SK-N-MC (cell line): ENCODE data around the gene FBRSL1.
"Not testable (repeated sequence)": the region's sequence is repeated elsewhere in the genome, so short reads cannot be mapped to it uniquely, and the experiment has no call there.

Experiments used
- DNase-seq: peaks from one replicate; pipeline ENCODE4 v3.0.0-alpha.2; 2011; ENCODE audit warnings: low read depth, low spot score
- H3K27ac ChIP-seq: fragments of 200-600 bp; sonication (generic); 2 replicates; pipeline ENCODE4 v1.5.1; 2016; ENCODE audit warnings: mixed run types
- H3K36me3 ChIP-seq: fragments of 200-600 bp; sonication (generic); 2 replicates; pipeline ENCODE4 v1.6.1; 2017; ENCODE audit warnings: antibody characterized with exemption, low read length, mixed read lengths; ENCODE audit not compliant: insufficient read depth
- H3K4me3 ChIP-seq: fragments of 200-600 bp; sonication (generic); 2 replicates; pipeline ENCODE4 v1.5.1; 2016
- H3K9ac ChIP-seq: fragments of 200-600 bp; sonication (generic); 2 replicates; pipeline ENCODE4 v1.8.0; 2017; ENCODE audit warnings: mixed run types, mixed read lengths; ENCODE audit not compliant: insufficient read length
- H3K9me3 ChIP-seq: fragments of 200-600 bp; sonication (generic); 2 replicates; pipeline ENCODE4 v1.6.1; 2017; ENCODE audit warnings: low read depth, mild to moderate bottlenecking, antibody characterized with exemption, low read length, moderate library complexity, mixed read lengths
- EZH2 ChIP-seq: fragments of 200-600 bp; sonication (generic); IDR thresholded peaks from one replicate; pipeline ENCODE4 v1.6.1; 2017; ENCODE audit warnings: antibody characterized with exemption
- FOXP2 ChIP-seq: optimal IDR thresholded peaks from 2 replicates; pipeline ENCODE3; 2011; ENCODE audit warnings: mild to moderate bottlenecking, moderate library complexity; ENCODE audit not compliant: insufficient read depth; ENCODE audit errors: extremely low read length, control extremely low read depth
- POLR2AphosphoS5 ChIP-seq: IDR thresholded peaks from 2 replicates; pipeline ENCODE4 v1.6.1; 2012; ENCODE audit warnings: mild to moderate bottlenecking, low read depth, low read length, borderline replicate concordance

FBRSL1 gene

DNA sequence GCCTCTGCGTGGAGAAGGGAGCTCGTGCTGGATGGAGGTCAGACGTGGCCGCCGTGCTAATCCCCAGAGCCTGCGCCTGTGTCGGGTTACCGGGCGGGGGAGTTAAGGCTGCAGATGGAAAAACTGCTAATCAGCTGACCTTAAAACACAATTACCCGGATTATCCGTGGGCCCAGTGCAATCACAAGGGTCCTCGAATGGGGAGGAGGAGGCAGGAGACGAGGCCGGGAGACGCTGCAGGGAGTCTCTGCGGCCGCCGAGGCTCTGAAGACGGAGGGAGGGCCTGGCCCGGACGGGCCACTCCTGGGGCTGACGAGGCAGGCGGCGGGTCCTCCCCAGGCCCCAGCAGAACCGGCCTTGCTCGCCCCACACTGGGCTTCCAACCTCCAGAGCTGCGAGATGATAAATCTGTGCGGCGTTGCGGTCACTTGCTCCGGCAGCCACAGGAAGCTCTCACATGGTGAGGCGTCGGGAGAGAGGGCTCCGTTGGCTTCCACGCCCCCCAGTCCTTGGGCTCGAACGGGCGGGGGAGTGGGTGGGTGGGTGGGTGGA is 32.9 kb upstream of the FBRSL1 start:
- no peak for DNase-seq
- Histone ChIP-seq H3K9me3 (no peaks in the 10 kb centered on the region), H3K9ac (no peak overlapping the region), H3K36me3 (no peaks in the 10 kb centered on the region), H3K27ac (no peak overlapping the region), H3K4me3 (no peak overlapping the region)
- TF ChIP-seq EZH2: no peak
- no peak for TF ChIP-seq POLR2AphosphoS5
- TF ChIP-seq FOXP2: no peak

DNA sequence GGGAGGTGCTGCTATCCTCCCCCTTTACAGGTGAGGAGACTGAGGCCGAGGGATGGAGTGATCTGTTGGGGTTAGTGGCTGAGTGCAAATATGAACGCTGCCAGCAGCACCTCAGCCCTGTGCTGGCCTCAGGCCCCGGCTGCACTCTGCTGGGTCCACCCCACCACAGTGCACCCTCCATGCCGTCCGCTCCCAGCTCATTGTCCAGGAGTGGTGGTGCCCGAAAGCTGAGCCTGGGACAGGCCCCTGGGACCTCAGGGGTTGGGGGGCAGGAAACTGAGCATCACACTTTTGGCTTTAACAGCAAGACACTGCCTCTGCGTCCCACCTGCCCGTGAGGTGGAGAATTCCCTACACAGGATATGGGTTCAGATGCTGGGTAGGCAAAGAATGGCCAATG is 31.5 kb upstream of the FBRSL1 start:
- H3K9me3 ChIP-seq: no peaks in the 10 kb centered on the region
- TF ChIP-seq EZH2: no peak
- no peak for TF ChIP-seq POLR2AphosphoS5
- no peak for TF ChIP-seq FOXP2
- H3K27ac ChIP-seq: no peak overlapping the region
- H3K4me3 ChIP-seq: no peak overlapping the region
- no peaks in the 10 kb centered on the region for H3K36me3 ChIP-seq
- no peak for DNase-seq
- no peak overlapping the region for H3K9ac ChIP-seq

DNA sequence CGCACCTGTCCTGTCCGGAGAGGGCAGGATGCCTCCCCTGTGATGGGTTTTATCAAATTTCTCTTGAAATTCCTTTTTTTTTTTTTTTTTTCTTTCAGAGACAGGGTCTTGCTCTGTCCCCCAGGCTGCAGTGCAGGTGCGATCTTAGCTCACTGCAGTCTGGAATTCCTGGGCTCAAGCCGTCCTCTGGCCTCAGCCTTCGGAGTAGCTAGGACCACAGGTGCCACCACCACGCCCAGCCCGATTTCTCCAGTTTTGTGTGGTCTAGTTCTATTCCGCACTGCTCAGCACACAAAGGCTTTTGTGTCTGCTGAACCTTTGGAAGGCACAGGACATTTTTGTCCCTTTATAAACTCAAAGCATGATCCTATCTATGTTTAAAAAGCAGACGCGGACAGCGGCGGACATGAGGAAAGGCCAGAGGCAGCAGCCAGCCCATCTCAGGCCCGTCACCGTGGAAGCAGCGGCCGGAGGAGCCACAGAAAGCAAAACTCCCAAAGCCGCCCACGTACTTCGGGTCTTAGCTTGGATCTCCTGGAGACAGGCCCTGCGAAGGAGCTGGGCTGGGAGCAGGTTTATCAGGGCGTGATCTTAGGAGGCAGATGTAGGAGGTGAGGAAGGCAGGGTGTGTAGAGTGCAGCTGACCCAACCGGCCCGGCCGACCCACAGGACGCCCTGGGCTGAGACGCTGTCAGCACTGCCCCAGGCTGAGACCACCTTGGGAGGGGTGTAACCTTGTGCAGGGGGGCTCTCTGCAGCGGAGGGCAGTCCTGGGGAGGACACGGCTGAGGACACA is 30.9 kb upstream of the FBRSL1 start:
- TF ChIP-seq EZH2 (no peak), FOXP2 (no peak), POLR2AphosphoS5 (no peak)
- Histone ChIP-seq H3K36me3 (no peaks in the 10 kb centered on the region), H3K9me3 (no peaks in the 10 kb centered on the region), H3K9ac (no peak overlapping the region), H3K27ac (no peak overlapping the region), H3K4me3 (no peak overlapping the region)
- no peak for DNase-seq

DNA sequence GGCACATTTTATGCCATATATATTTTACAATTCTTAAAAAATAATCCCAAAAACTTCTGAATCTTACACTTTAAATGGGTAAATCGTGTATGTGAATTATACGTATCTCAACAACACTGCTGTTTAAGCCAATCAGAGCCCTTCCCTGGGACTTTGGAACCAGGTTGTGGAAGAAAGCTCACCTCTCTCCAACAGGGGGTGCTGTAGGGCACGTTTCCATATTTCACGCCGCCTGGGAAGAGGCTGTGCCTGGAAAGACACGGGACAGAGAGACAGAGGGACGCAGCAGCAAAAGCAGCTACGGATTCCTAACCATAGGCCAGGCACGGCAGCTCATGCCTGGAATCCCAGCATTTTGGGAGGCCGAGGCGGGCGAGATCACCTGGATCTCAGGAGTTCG is 29.4 kb upstream of the FBRSL1 start:
- H3K9ac ChIP-seq: no peak overlapping the region
- no peak for DNase-seq
- H3K36me3 ChIP-seq: no peaks in the 10 kb centered on the region
- no peak overlapping the region for H3K4me3 ChIP-seq
- H3K9me3 ChIP-seq: no peaks in the 10 kb centered on the region
- H3K27ac ChIP-seq: no peak overlapping the region
- TF ChIP-seq POLR2AphosphoS5 (no peak), EZH2 (no peak), FOXP2 (no peak)

DNA sequence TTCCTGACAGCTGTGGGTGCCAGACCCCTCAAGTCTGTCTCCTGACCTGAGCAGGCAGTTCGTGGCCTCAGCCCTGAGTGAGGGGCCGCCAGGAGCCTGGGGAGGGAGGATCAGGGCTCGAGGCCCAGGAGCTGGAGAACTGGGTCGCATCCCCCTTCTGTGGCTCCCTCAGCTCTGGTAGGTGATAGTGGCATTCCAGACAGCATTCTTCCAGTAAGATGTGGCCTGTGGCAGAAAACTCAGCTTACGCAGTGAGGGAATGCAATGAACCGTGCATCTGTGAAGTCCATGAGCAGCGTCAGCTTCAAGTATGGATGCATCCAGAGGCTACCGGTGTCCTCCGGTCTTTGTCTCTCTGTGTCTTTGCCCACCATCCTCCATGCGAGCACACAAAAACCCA is 28.4 kb upstream of the FBRSL1 start:
- TF ChIP-seq FOXP2 (no peak), EZH2 (no peak), POLR2AphosphoS5 (no peak)
- no peak for DNase-seq
- no peak overlapping the region for H3K4me3 ChIP-seq
- H3K9ac ChIP-seq: no peak overlapping the region
- no peaks in the 10 kb centered on the region for H3K9me3 ChIP-seq
- no peak overlapping the region for H3K27ac ChIP-seq
- no peaks in the 10 kb centered on the region for H3K36me3 ChIP-seq

DNA sequence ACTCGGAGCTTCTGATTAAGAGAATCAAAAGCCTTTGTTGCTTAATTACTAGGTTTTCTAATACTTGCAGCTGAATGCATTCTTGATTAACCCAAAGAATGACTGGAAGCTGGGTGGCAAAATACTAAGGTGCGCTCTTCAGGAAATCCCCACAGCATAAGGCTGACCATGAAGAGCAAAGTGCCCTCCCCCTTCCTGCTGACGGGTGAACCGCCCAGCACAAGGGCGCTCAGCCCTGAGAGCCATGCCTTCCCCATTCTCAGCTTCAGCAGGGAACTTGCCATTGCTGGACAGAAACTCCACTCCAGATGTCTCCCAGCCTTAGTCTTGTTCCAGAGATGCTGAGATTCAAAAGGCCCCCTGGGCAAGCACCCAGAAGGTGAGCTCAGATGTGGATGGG is 27.2 kb upstream of the FBRSL1 start:
- DNase-seq: no peak
- TF ChIP-seq FOXP2 (no peak), EZH2 (no peak), POLR2AphosphoS5 (no peak)
- no peak overlapping the region for H3K9ac ChIP-seq
- no peaks in the 10 kb centered on the region for H3K36me3 ChIP-seq
- no peaks in the 10 kb centered on the region for H3K9me3 ChIP-seq
- H3K27ac ChIP-seq: no peak overlapping the region
- no peak overlapping the region for H3K4me3 ChIP-seq

DNA sequence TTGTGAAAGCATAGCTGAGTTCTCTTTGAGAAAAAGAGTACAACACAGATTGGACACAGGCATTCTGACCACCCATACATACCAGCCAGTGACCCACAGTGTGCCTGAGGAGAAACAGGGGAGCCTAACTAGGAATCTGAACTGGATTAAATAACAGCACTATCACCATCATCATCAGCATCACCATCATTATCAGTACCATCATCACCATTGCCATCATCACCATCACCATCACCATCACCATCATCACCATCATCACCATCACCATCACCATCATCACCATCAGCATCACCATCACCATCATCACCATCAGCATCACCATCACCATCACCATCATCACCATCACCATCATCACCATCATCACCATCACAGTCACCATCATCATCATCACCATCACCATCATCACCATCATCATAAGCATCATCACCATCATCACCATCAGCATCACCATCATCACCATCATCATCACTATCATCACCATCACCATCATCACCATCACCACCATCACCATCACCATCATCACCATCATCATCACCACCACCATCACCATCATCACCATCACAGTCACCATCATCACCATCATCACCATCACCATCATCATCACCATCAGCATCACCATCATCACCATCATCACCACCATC is 26.5 kb upstream of the FBRSL1 start:
- H3K4me3 ChIP-seq, H3K9ac ChIP-seq, DNase-seq, H3K36me3 ChIP-seq, H3K27ac ChIP-seq, H3K9me3 ChIP-seq: not testable (repeated sequence)

DNA sequence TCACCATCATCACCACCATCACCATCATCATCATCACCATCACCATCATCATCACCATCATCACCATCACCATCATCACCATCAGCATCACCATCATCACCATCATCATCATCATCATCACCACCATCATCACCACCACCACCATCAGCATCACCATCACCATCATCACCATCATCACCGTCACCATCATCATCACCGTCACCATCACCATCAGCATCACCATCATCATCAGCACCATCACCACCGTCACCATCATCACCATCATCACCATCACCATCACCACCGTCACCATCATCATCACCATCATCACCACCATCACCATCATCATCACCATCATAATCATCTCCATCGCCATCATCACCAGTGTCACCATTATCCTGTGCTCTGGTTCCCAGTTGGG is 25.6 kb upstream of the FBRSL1 start:
- DNase-seq, H3K9ac ChIP-seq, H3K36me3 ChIP-seq: not testable (repeated sequence)

DNA sequence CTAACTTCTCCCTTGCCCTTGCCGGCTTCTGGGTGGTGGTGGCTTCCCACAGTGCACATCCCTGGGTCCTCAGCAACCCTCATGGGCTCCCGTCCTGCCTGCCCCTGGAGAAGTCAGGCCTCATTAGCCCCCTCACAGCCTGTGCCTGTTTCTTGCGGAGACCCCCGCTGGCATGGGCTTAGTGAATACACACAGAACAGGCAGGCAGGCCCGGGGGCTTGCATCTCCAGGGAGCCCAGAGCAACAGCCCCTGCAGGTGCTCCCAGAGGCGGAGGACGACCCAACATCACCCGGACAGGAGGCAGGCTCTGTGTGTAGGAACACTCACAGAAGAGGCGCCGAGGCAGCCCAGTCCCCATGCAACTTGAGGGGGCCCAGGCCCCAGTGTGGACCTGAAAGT is 25.1 kb upstream of the FBRSL1 start:
- Histone ChIP-seq H3K4me3 (no peak overlapping the region), H3K9me3 (no peaks in the 10 kb centered on the region), H3K36me3 (no peaks in the 10 kb centered on the region), H3K9ac (no peak overlapping the region), H3K27ac (no peak overlapping the region)
- TF ChIP-seq FOXP2 (no peak), POLR2AphosphoS5 (no peak), EZH2 (no peak)
- DNase-seq: no peak

More for the DNA sequence above, 25.6 kb upstream of the FBRSL1 start:
- not testable (repeated sequence) for H3K9me3 ChIP-seq, H3K27ac ChIP-seq, H3K4me3 ChIP-seq
